GM12891 (cell line): ENCODE measurements around the gene SEPTIN2.

ENCODE experiments used
- POLR2AphosphoS5 ChIP-seq: IDR thresholded peaks from 2 replicates; pipeline ENCODE4 v1.6.1; 2011; ENCODE audit warnings: low read depth, low read length, control low read depth
- TAF1 ChIP-seq: IDR thresholded peaks from 2 replicates; pipeline ENCODE4 v1.6.1; 2011; ENCODE audit warnings: low read depth, low read length, control low read depth

GRCh38 chr2:241302083-241302482, 13.6 kb upstream of the SEPTIN2 start:
- TF ChIP-seq POLR2AphosphoS5 (no peak), TAF1 (no peak)
